Breast epithelium (tissue), 3 donors: ENCODE data around the gene FGF21.

Experiments
- POLR2A ChIP-seq: fragments of 450-650 bp; IDR thresholded peaks from one replicate; pipeline ENCODE4 v1.6.1; 2016; ENCODE audit warnings: antibody characterized with exemption, mild to moderate bottlenecking, moderate library complexity
- TF ChIP-seq, protein P1 (sequence below), 3 donors: fragments of 450-650 bp; IDR thresholded peaks; one replicate each; pipeline ENCODE4 v1.5.1; 2016 to 2017; ENCODE audit warnings: antibody characterized with exemption in 3 of 3, mild to moderate bottlenecking in 3 of 3, moderate library complexity in 3 of 3

DNA sequence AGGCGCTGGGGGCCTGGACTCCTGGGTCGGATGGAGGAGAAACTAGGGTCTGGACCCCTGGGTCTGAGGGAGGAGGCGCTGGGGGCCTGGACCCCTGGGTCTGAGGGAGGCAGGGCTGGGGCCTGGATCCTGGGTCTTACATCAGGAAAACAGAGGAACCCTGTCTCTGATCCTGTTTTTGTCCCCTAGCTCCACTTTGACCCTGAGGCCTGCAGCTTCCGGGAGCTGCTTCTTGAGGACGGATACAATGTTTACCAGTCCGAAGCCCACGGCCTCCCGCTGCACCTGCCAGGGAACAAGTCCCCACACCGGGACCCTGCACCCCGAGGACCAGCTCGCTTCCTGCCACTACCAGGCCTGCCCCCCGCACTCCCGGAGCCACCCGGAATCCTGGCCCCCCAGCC, 2.4 kb downstream of the FGF21 start:
- TF ChIP-seq POLR2A, result no peak
- TF ChIP-seq, protein P1, sequence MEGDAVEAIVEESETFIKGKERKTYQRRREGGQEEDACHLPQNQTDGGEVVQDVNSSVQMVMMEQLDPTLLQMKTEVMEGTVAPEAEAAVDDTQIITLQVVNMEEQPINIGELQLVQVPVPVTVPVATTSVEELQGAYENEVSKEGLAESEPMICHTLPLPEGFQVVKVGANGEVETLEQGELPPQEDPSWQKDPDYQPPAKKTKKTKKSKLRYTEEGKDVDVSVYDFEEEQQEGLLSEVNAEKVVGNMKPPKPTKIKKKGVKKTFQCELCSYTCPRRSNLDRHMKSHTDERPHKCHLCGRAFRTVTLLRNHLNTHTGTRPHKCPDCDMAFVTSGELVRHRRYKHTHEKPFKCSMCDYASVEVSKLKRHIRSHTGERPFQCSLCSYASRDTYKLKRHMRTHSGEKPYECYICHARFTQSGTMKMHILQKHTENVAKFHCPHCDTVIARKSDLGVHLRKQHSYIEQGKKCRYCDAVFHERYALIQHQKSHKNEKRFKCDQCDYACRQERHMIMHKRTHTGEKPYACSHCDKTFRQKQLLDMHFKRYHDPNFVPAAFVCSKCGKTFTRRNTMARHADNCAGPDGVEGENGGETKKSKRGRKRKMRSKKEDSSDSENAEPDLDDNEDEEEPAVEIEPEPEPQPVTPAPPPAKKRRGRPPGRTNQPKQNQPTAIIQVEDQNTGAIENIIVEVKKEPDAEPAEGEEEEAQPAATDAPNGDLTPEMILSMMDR (IDR thresholded peaks at IDR 0.05), result no peak
